Upper lobe of left lung (tissue), 6 donors: Measurements from ENCODE around the gene TNS3. TPM values are rescaled to one million over a fixed set of nuclear protein-coding genes. Genes with fewer than 3 reads are reported as not detected.
A peak's percentile ranks its signal among the peaks of the same experiment; 100 is the strongest.

Experiments
- ATAC-seq, 2 donors: fragments of 200-7000 bp; cut with Tn5 transposase; one replicate each; pipeline ENCODE4 v1.9.1; 2022; ENCODE audit warnings: mild to moderate bottlenecking in 2 of 2, moderate library complexity in 2 of 2; ENCODE audit not compliant: low FRiP score in 2 of 2
- DNase-seq, 2 donors: peaks; one replicate each; pipeline ENCODE4 v3.0.0-alpha.2; 2019 to 2020
- H3K27ac ChIP-seq, 4 donors: fragments of 200-600 bp; sonication (generic); one replicate each; pipeline ENCODE4 v1.5.1; 2016 to 2019
- H3K27me3 ChIP-seq, 4 donors: fragments of 200-600 bp; sonication (generic); one replicate each; pipeline ENCODE4 v1.5.1; 2017 to 2019
- H3K36me3 ChIP-seq, 4 donors: fragments of 200-600 bp; sonication (generic); one replicate each; pipeline ENCODE4 v1.5.1; 2016 to 2019
- H3K4me1 ChIP-seq, 4 donors: fragments of 200-600 bp; sonication (generic); one replicate each; pipeline ENCODE4 v1.5.1; 2018 to 2019
- H3K4me3 ChIP-seq, 4 donors: fragments of 200-600 bp; sonication (generic); one replicate each; pipeline ENCODE4 v1.5.1; 2017 to 2019; ENCODE audit warnings: mild to moderate bottlenecking in 2 of 4, moderate library complexity in 1 of 4
- H3K9me3 ChIP-seq, 4 donors: fragments of 200-600 bp; sonication (generic); one replicate each; pipeline ENCODE4 v1.5.1; 2018 to 2019
- CTCF ChIP-seq, 6 experiments: fragments of 450-650 bp in 4 of 6; fragments of 200-600 bp in 2 of 6; sonication (generic) in 2 of 6; IDR thresholded peaks; one replicate each; pipeline ENCODE4 v1.5.1; 2016 to 2019; ENCODE audit warnings: antibody characterized with exemption in 6 of 6
- EP300 ChIP-seq, 4 donors: sonication (generic); formaldehyde crosslinking; IDR thresholded peaks; one replicate each; pipeline ENCODE4 v1.5.1; 2017; ENCODE audit warnings: antibody characterized with exemption in 4 of 4, control low read depth in 2 of 4
- POLR2A ChIP-seq, 4 donors: fragments of 450-650 bp; IDR thresholded peaks; one replicate each; pipeline ENCODE4 v1.5.1; 2016 to 2017; ENCODE audit warnings: antibody characterized with exemption in 4 of 4, mild to moderate bottlenecking in 2 of 4
- POLR2AphosphoS5 ChIP-seq, 2 donors: sonication (generic); formaldehyde crosslinking; IDR thresholded peaks; one replicate each; pipeline ENCODE4 v1.5.1; 2017; ENCODE audit warnings: antibody characterized with exemption in 2 of 2
- WGBS, 2 donors: methylation state at CpG; one replicate each; pipeline ENCODE4 v1.1.5; 2017 to 2018; 5-methylcytosine and 5-hydroxymethylcytosine counted together
- total RNA-seq, 6 donors: library from RNA; depleted of rRNA in 4 of 6; stranded (reverse); fragments of >200 nt in 4 of 6; gene quantifications; one replicate each; pipeline versions ENCODE4 v1.1.0 to v1.2.1, GENCODE V29; 2016 to 2021
- donor health status: DM: no; HTN: no; CAD: no; lungs with moderate emphysema.
- donor health status: DM: no; HTN: yes; CAD: no; lungs with severe emphysema.

Gene TNS3
- total RNA-seq, 6 donors from 2014 or later: 90.6 to 266 (median 143) TPM

DNA sequence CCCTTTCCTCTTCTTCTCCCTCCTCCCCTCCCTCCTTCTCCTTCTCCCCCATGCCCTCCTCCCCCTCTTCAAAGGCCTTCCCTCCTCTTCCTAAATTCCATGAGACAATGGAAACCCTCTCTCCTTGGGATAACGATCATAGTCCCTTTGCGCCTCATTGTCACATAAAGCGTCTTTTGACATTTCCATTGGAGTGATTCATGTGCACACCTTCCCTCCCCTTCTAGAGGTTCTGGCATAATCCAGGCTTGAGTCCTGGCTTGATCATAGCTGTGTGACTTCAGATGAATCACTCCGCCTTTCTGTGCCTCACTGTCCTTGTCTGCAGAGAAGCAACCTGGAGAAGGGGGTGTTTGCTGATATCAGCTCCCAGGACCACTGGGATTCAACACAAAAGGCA, 204.2 kb downstream of the TNS3 start:
- no peaks in the 10 kb centered on the region for H3K36me3 ChIP-seq
- ATAC-seq (no peak), DNase-seq (no peak)
- TF ChIP-seq POLR2A (IDR thresholded peaks at IDR 0.05): no peak
- TF ChIP-seq CTCF (IDR thresholded peaks at IDR 0.05): no peak
- no peak for TF ChIP-seq POLR2AphosphoS5 (IDR thresholded peaks at IDR 0.05)
- no peak for TF ChIP-seq EP300 (IDR thresholded peaks at IDR 0.05)
- H3K27ac ChIP-seq: no peak overlapping the region
- no peaks in the 10 kb centered on the region for H3K27me3 ChIP-seq
- H3K4me1 ChIP-seq: peaks cover 5 to 25% (median 14%) of the 10 kb centered on the region in 4 donors
- WGBS, 2 donors: 81 to 86% methylated on average over 4 of the region's 4 CpGs
- H3K4me3 ChIP-seq: no peak overlapping the region
- no peaks in the 10 kb centered on the region for H3K9me3 ChIP-seq

- H3K9me3 ChIP-seq: no peaks in the 10 kb centered on the region
- DNase-seq (no peak), ATAC-seq (no peak)
- peaks cover 9 to 29% (median 16%) of the 10 kb centered on the region in 4 donors for H3K4me1 ChIP-seq
- 77 to 87% methylated on average over 10 of the region's 10 CpGs for WGBS, 2 donors
- no peak for TF ChIP-seq POLR2A (IDR thresholded peaks at IDR 0.05)
- TF ChIP-seq CTCF (IDR thresholded peaks at IDR 0.05): no peak
- no peak for TF ChIP-seq POLR2AphosphoS5 (IDR thresholded peaks at IDR 0.05)
- TF ChIP-seq EP300 (IDR thresholded peaks at IDR 0.05): no peak
- no peaks in the 10 kb centered on the region for H3K27me3 ChIP-seq
- no peak overlapping the region for H3K4me3 ChIP-seq
- no peak overlapping the region for H3K27ac ChIP-seq
- H3K36me3 ChIP-seq: no peaks in the 10 kb centered on the region
Measured at GRCh38 chr7:47376991-47377616, 204.8 kb downstream of the TNS3 start.

DNA sequence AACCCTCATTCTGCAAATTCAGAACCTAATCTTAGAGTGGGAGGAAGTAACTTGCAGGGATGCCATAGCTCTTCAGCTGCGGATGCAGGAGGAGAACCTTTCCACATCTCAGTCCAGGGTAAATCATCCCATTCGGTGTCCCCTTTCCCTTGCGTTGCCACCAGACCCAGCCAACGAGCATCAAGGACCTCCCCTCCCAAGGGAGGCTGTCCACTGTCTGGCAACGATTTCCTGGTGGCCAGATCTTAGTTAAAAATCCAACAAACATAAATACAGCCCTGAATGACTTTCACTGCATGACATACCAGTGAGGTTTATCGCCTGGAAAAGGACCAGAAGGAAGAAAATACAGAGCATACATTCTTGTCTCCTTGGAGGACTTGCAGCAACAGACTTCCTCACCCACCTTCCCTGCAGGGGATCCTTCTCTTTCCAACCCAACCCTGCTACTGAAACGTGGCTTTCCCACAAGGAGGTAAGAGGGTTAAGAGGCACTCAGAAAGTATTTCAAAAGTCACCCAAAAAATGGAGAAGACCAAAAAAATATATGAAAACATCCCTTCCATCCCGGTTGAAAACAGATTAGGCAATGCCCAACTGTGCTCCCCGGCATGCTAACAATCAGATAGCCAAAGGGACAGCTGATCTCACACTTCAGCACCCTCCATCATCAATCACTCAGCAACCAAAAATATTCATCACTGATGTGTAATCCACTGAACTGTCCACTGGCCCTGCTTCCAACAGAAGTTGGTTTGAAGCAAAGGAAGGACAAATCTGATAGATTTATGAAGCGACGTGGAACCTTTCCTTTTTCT, 206.6 kb downstream of the TNS3 start:
- no peak for ATAC-seq
- no peaks in the 10 kb centered on the region for H3K9me3 ChIP-seq
- TF ChIP-seq EP300 (IDR thresholded peaks at IDR 0.05): no peak
- TF ChIP-seq CTCF (IDR thresholded peaks at IDR 0.05): no peak
- TF ChIP-seq POLR2A (IDR thresholded peaks at IDR 0.05): no peak
- peak in 1 of 2 donors; percentile 40 for TF ChIP-seq POLR2AphosphoS5 (IDR thresholded peaks at IDR 0.05)
- WGBS, 2 donors: 58 to 70% methylated on average over 11 of the region's 11 CpGs
- no peak overlapping the region for H3K27ac ChIP-seq
- no peaks in the 10 kb centered on the region for H3K36me3 ChIP-seq
- DNase-seq: no peak
- H3K27me3 ChIP-seq: no peaks in the 10 kb centered on the region
- no peak overlapping the region for H3K4me3 ChIP-seq
- H3K4me1 ChIP-seq: peaks cover 7 to 22% (median 14%) of the 10 kb centered on the region in 4 donors

DNA sequence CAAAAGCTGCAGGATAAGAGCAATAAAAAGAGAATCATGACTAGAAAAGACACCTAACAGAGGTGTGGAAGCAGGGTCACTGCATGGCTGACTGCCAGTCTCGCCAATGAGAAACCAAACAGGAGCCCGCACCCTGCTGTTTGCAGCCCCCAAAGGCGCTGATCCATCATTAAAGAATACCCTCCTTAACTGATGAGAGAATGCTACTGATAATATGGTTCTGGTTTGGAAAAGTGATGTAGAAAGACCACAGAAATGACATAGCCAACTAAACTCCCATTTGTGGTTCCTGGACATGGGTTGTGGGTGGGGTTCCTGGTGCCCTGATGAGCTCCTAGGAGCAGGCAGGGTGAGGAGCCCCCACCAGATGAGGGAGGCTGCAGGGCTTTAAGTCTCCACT, 207.4 kb downstream of the TNS3 start:
- peaks cover 2 to 14% (median 8%) of the 10 kb centered on the region in 4 donors for H3K4me1 ChIP-seq
- no peak overlapping the region for H3K27ac ChIP-seq
- DNase-seq (no peak), ATAC-seq (no peak)
- no peaks in the 10 kb centered on the region for H3K36me3 ChIP-seq
- TF ChIP-seq CTCF (IDR thresholded peaks at IDR 0.05): no peak
- TF ChIP-seq EP300 (IDR thresholded peaks at IDR 0.05): no peak
- TF ChIP-seq POLR2A (IDR thresholded peaks at IDR 0.05): no peak
- no peak for TF ChIP-seq POLR2AphosphoS5 (IDR thresholded peaks at IDR 0.05)
- H3K9me3 ChIP-seq: no peaks in the 10 kb centered on the region
- H3K4me3 ChIP-seq: no peak overlapping the region
- 90 to 94% methylated on average over 3 of the region's 3 CpGs for WGBS, 2 donors
- no peaks in the 10 kb centered on the region for H3K27me3 ChIP-seq
